ENCODE data around the gene EXOC6B.

Gene EXOC6B

DNA sequence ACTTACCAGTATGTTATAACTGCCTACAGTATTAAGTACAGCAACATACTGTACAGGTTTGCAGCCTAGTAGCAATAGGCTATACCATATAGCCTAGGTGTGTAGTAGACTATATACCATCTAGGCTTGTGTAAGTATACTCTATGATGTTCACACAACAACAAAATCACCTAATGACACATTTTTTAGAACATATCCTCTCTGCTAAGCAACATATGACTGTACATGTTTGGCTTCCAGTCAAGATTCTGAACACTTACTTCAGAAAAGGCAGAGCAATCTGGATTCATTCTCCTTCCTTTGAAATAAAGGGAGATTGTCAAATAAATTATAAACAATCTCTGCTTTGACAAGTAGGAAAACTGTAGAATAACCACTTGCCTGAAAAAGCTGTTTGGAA is 81.8 kb downstream of the EXOC6B start:
- H3K27ac ChIP-seq: no peak overlapping the region
- no peak for TF ChIP-seq ZFX (IDR thresholded peaks at IDR 0.05; ENCODE audit: borderline replicate concordance)
- TF ChIP-seq, protein P1, sequence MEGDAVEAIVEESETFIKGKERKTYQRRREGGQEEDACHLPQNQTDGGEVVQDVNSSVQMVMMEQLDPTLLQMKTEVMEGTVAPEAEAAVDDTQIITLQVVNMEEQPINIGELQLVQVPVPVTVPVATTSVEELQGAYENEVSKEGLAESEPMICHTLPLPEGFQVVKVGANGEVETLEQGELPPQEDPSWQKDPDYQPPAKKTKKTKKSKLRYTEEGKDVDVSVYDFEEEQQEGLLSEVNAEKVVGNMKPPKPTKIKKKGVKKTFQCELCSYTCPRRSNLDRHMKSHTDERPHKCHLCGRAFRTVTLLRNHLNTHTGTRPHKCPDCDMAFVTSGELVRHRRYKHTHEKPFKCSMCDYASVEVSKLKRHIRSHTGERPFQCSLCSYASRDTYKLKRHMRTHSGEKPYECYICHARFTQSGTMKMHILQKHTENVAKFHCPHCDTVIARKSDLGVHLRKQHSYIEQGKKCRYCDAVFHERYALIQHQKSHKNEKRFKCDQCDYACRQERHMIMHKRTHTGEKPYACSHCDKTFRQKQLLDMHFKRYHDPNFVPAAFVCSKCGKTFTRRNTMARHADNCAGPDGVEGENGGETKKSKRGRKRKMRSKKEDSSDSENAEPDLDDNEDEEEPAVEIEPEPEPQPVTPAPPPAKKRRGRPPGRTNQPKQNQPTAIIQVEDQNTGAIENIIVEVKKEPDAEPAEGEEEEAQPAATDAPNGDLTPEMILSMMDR (IDR thresholded peaks at IDR 0.05): no peak

DNA sequence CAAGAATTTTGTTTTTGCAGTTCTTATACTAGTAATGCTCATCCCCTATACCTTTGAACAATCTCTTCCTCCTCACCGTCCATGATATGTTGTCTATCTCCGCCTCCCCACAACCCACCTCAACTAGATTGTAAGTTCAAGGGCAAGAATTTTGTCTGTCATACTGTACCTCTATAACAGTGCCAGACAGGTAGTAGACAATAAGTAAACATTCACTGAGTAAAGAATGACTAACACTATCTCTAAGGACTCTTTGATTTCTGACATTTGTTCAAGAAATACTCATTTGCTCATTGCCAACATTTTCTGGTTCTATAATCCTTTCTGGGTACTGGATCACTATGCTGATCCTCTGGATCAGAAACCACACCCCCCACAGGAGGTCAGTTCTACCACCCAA is 82.4 kb downstream of the EXOC6B start:
- TF ChIP-seq ZFX (IDR thresholded peaks at IDR 0.05; ENCODE audit: borderline replicate concordance): no peak
- TF ChIP-seq, protein P1 (IDR thresholded peaks at IDR 0.05): no peak
- no peak overlapping the region for H3K27ac ChIP-seq

DNA sequence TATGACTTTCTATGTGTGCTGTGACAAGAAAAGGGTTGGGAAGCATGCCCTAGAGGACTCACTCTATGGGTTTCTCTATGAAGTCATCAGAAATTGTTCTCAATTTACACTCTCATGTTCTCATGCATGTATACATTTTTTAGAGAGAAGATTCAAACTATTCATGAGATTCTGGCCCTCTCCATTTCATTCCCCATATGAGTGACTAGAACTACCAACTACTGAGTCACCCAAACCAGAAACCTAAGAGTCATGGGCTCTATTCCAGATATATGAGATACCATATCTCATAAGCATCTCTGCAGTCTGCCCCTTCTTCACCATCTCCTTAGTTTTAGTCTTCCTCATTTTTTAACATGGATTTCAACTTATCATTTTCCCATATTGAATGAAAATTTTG is 87.7 kb downstream of the EXOC6B start:
- TF ChIP-seq, protein P1 (IDR thresholded peaks at IDR 0.05): no peak
- TF ChIP-seq ZFX (IDR thresholded peaks at IDR 0.05; ENCODE audit: borderline replicate concordance): no peak
- no peak overlapping the region for H3K27ac ChIP-seq

DNA sequence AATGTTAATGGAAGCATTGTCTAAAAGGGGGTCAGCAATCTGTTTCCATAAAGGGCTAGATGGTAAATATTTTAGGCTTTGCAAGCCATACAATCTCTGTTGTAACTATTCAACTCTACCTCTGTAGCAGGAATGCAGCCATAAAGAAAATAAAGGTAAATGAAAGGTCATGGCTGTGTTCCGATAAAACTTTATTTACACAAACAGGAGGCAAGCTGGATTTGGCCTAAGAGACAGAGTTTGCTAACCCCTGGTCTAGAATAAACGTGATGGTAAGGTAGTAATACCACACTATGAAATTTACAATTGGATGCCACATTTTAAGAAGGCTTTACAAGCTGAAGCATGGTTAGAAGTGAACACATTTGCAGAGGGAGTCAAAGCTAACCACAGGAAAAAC is 91.4 kb downstream of the EXOC6B start:
- H3K27ac ChIP-seq: no peak overlapping the region
- TF ChIP-seq, protein P1 (IDR thresholded peaks at IDR 0.05): no peak
- no peak for TF ChIP-seq ZFX (IDR thresholded peaks at IDR 0.05; ENCODE audit: borderline replicate concordance)

DNA sequence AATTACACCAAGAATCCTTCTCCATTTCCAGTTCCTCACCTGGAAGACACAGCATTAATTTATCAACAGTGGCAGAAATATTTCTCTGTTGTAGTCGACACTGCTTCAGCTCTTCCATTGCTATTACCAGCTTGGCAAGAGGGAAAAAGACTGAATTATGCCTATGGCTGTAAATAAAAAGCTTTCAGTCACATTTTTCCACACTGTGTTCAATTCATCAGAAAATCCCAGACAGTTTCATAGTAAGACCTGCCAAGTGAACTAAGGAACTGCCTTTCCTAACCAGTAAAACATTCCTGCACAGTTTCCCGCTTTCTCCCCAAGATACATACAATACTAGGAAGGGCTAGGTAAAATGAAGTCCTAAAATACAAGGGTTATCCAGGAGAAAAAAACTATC is 94.7 kb downstream of the EXOC6B start:
- H3K27ac ChIP-seq: no peak overlapping the region

DNA sequence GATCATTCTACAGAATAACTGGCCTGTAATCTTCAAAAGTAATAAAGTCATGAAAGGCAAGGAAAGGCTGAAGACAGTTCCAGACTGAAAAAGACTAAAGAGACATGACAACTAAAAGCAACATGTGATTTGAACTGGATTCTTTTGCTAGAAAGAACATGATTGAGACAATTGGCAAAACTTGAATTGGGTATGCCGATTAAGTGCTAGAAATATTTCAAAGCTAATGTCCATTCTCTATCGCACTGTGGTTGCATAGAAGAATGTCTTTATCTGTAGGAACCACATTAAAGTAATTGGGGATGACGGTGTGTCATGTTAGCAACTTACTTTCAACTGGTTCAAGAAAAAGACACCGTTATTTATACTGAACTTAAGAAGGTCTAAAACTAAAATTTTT is 98.5 kb downstream of the EXOC6B start:
- no peak overlapping the region for H3K27ac ChIP-seq
- no peak for TF ChIP-seq ZFX (IDR thresholded peaks at IDR 0.05; ENCODE audit: borderline replicate concordance)
- TF ChIP-seq, protein P1 (IDR thresholded peaks at IDR 0.05): no peak

More for the DNA sequence above, 94.7 kb downstream of the EXOC6B start:
- TF ChIP-seq, protein P1 (IDR thresholded peaks at IDR 0.05): no peak
- TF ChIP-seq ZFX (IDR thresholded peaks at IDR 0.05; ENCODE audit: borderline replicate concordance): no peak

DNA sequence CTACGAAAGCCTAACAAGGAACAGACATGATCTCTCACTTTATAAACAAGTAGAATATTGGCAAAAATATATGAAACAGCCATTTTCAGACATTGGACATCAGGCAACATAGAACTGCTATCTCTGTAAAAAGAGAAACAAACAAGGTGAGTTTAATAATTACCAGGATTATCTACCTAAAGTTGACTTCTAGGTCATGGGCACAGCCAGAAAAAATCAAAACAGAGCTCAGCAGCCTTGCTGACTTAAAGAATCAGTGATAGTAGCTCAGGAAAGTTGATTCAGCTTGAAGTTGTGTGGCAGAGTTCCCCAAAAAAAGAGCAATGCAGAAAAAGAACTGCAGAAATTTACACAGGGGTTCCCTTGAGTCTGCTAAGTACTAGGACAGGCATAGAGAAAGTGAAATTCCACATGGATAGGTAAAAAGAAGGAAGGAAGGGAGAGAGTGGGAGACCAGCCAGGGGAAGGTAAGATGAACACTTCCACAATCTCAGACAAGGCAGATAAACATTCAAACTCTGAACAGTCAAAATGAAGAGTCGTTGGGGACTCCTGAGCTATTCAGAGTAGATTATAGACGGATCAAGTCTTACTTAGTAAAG is 102.0 kb downstream of the EXOC6B start:
- TF ChIP-seq, protein P1 (IDR thresholded peaks at IDR 0.05): no peak
- TF ChIP-seq ZFX (IDR thresholded peaks at IDR 0.05; ENCODE audit: borderline replicate concordance): no peak
- H3K27ac ChIP-seq: peak overlapping the region; percentile 10; the same call in 1 of the 2 replicates
